Measurements from ENCODE around the gene TMEM43.
"Not testable (repeated sequence)": the region's sequence is repeated elsewhere in the genome, so short reads cannot be mapped to it uniquely, and the experiment has no call there.

TMEM43 gene

DNA sequence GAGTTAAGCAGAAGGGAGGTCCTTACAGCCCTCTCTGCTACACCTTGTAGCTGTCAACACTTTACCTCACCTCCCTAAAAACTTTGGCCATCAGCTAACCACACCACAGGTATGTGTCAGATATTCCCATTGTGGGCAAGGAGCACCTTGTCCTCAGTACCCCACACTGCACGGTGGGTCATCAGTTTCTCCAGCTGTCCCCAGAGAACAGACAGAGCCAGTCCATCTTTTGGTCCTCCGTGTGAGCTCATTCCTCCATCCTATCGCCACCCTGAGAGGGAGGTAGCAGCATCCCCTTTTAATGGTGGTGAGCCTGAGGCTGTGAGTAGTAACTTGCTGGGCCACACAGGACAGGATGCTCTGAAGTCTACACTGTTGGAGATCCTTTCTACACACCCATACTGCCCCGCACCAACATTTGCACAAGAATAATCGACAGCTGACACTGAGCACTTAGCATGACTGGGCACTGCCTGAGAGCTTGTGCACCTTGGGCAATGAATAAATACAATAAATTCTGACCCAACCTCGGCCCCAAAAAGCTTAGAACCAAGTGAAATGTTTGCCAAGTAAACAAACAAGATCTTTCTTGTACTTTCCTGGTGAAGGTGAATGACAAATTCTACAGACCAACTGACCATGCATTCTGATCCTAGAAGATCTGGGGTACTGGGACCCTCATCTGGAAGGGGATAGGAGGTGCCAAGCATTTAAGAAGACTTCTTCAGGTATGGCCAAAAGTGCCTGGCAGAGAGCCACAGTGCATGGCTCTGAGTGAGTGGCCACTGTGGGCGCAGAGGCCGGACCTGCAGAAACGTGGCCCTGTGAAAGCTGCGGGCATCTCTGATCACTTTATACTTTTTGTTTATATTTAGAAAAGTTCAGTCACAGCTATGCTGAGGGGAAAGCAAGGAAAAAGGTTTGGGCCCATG, 7.1 kb upstream of the TMEM43 start:
- TF ChIP-seq POLR2A (IDR thresholded peaks at IDR 0.05; ENCODE audit: low read depth, low read length), result no peak
- DNase-seq (ENCODE audit: insufficient read length, low spot score) (no peak), FAIRE-seq (no peak)

DNA sequence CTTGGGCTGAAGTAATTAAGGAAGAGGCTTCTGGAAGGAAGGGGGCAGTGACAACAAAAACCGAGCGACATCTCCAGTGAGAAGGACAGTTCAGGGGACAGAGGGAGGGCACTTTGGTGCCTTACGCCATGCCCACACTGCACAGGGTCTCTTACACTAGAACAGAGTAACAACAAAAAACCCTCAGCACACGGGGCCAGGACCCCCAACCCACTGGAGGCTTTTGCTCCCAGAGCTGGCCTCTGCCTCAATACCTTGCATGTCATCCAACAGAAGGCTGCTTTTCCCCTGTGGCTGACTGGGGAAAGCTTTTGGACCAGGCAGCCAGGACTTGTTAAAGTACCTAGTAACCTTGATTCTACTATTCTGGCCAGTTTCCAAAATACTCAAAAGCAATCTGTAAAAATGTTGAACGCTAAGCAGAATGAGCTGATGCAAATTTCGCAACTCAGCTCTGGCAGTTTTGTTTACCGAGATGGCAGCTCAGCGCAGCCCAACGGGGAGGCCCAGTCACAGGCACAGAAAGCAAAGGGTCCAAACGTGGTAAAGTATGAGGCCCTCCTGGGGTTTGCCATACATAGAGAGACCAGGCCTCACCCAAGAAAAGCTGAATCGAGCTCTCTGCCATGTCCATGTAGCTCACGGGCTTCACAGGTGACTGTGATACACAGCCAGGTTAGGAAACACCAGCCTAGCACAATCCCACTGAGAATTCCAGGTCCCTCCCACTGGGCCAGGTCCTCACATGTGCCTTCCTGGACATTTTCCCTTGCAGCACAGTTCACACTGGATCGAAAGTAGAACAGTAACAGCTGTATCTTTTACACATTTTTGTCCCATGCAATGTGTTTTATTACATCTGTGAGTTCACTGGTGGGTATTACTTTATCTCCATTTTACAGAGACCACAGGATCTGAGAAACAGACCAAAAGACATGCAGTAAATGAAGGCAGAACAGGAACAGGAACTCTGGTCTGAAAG, 6.2 kb upstream of the TMEM43 start:
- TF ChIP-seq POLR2A (IDR thresholded peaks at IDR 0.05; ENCODE audit: low read depth, low read length), result no peak
- no peak for FAIRE-seq
- no peak for DNase-seq (ENCODE audit: insufficient read length, low spot score)

DNA sequence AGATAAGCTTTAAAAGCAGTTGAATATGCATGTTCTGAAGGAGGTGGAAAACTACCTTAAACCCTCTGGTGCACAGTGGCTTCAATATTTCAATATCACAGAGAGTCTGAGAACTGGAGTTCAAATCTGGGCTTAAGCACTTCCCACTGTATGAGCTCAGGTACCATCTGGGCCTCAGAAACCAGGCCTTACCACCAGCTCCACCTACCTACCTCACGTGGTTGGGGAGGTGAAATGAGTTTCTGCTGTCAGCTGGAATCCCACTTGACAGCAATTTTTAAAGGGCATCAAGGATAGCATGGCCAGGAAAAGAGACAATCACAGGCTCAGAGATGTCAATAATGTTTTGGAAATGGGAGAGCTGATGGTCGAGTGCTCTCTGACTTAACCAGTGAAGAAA, 5.2 kb upstream of the TMEM43 start:
- no peak for TF ChIP-seq POLR2A (IDR thresholded peaks at IDR 0.05; ENCODE audit: low read depth, low read length)
- no peak for DNase-seq (ENCODE audit: insufficient read length, low spot score)
- FAIRE-seq, result no peak

DNA sequence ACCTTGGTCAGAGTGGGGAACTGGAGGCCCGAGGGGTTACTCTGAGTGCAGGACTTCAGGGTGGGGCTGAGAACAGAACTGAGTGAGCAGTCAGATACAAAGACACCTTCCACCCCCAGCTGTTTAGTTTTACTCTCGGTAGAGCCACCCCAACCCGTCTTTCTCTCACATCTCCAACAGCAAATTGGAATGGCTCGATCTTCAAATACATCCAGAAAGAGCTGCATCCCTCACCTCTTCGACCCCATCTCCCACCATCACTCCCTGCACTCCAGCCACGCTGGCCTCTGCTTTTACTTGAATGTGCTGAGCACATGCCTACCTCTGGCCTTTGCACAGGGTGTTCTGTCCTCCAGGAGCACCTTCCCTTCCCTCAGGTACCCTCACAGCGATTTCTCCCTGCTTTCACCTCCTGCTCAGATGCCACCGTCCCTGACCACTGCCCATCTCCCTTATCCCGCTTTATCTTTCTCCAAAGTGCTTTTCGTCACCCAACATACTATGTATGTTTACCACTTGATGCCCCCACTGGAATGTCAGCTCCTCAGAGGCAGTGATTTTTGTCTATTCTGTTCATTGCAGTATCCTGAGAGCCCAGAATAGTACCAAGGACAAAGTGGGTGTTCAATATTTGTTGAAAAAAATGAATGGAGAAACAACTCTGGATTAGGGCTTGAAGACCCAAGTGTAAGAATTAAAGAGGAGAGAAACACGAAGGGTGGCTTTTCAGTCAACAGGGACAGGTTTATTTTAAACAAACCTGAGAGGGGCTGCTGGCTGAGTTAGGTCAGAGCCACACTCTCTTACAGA, 4.5 kb upstream of the TMEM43 start:
- DNase-seq (ENCODE audit: insufficient read length, low spot score) (no peak), FAIRE-seq (no peak)
- TF ChIP-seq POLR2A (IDR thresholded peaks at IDR 0.05; ENCODE audit: low read depth, low read length), result no peak

DNA sequence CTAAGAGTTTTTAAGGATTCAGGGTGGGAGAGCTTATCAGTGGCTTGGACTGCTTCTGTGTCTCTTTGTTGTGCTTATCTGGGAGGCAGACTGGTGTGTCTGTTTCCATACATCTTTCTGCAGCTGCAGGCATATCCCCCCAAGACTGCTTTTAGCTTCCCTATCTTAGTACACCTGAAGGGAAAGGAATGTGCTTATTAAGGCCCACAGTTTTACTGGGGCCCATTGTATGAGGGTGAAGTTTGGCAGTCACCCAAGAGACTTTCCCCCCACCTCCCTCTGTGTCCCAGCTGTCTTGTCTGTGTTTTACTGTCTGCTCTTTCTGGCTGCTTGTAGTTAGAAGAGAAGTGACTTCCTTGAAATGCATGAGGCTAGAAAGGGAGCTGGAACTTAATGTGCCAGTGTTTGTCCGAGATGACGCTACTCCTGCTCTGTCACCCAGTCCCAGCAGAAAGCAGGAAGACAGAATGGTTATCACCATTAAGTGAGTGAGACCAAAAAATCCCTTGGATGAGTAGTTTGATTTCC, 3.9 kb upstream of the TMEM43 start:
- DNase-seq (ENCODE audit: insufficient read length, low spot score); FAIRE-seq: not testable (repeated sequence)

DNA sequence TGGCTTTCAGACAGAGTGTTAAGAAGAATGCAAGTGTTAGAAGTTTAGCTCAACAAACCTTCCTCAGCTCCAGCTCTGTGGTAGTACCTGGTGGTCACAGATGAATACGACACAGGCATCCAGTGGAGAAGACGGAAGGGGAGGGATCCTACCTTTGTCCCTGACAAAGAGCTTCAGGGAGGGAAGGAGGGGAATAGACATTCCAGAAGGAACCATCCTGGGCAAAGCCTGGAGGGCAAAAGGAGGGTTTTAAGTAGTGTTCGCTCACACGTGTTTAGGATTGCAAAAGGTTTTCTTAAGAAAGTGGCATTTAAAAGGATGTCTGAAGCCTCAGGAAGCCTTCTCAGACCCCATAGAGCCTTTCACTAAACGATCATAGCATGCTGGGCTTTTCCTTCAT, 3.0 kb upstream of the TMEM43 start:
- TF ChIP-seq POLR2A (IDR thresholded peaks at IDR 0.05; ENCODE audit: low read depth, low read length), result no peak
- no peak for FAIRE-seq
- no peak for DNase-seq (ENCODE audit: insufficient read length, low spot score)

DNA sequence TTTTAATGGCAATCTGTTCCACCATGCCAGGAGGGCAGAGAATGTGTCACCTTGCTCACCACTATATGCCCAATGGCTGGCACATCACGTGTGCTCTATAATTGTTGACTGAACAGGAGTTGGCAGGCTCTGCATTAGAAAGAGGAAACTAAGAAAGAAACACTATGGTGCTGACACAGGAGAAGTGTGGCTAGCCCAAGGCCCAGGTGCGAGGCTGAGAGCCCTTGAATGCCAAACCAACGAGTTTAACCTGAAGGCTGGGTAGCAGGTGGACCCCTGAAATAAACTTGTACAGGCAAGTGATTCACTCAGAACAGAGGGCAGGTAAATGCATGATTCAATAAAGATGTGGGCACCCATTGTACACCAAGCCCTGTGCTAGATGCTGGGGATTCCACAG, 2.6 kb upstream of the TMEM43 start:
- TF ChIP-seq POLR2A (IDR thresholded peaks at IDR 0.05; ENCODE audit: low read depth, low read length), result no peak
- FAIRE-seq (no peak), DNase-seq (ENCODE audit: insufficient read length, low spot score) (no peak)

DNA sequence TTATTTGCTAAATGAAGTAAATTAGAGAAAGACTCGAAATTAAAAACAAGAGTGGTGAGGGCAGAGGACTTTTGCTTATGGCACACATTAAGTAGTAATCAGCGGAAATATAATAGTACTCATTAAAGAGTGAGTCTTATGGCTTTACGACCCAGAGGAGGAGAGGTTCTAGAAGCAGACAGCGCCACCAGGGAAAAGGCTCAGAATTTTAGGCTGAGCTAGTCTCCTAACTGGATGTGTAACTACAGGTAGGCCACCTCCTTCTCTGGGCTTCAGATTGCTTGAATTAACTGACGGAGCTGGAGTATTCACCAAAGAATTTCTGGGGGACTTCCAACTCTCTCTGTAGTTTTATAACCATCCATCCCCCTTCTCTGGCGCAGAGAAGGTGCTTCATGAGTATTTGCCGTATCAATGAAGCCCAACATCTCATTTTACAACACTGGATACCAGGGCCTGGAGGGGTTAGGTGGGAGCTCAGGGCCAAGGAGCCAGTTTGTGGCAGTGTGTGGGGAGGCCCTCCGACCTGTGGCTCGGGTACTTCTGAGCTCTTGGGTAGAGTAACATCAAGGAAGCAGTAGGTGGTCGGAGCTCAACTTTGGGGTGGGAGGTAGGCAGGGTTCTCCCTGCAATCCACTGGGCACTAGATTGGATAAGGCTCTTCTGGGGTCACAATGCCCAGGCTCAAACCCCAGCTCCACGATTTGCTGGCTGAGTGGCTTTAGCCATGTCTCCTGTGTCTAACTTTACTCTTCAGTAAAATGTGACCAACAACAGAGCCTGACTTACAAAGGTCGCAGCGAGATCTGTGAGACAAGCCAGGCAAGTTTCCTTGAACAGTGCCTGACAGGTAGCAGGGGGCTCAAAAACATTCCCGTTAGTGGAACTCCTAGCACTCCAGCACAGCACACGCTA, 1.3 kb upstream of the TMEM43 start:
- DNase-seq (ENCODE audit: insufficient read length, low spot score) (no peak), FAIRE-seq (no peak)
- TF ChIP-seq POLR2A (IDR thresholded peaks at IDR 0.05; ENCODE audit: low read depth, low read length), result no peak

DNA sequence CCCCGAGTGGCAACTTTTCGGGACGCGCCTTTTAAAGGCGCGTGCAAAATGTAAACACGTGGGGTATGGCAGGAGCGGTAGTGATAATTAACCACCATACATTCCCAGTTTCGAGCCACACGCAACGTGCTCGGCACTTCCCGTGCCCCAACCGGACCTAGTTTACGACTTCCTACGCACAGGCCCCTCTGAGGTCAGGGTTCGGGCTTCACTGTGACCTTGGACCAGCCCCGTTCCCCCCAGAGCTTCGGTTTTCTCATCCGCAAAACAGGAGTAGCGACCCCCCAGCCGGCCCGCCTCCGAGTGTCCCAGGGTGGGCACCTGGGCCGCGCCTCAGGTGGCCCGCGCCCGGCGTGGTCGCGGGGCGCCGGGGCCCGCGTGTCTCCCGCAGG, 633 bp upstream of the TMEM43 start:
- FAIRE-seq (no peak), DNase-seq (ENCODE audit: insufficient read length, low spot score) (no peak)
- TF ChIP-seq POLR2A (IDR thresholded peaks at IDR 0.05; ENCODE audit: low read depth, low read length), result no peak

DNA sequence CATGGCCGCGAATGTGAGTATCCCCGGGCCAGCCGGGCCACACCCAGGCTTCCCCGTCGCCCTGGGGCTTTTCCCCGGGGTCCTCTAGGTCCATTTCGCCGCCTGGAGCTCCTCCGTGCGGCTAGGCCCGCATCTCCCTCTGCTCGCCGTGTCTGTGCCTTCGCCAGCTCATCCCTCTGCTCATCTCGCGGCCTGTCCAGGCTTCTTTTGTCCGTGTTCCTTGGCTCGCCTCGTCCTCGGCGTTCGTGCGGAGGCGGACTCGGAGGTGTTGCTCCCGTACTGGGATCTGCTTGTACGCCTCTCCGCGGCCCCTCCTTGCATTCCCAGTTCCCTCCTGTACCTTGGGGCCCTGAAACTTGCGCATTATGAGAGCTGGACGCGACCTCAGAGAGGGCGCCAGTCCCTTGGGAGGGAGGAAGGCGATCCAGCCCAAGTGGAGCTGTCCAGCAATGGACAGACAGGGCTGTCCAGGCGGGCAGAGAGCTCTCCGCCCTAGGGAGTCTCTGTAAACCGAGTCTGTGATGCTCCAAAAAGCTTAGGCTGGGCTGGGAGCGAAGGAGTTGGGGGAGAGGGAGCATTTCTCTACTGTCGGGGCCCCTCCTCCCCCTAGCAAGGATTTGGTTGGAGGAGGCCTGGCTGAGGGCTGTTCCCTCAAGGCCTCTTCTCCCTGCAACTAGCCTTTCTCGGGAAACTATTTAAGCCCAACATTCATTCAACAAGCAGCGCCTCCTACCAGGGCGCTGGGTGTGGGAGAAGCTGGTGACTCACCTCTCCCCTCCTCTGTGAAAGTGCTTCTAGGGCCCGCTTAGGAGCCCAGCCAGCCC, 553 bp downstream of the TMEM43 start:
- FAIRE-seq (no peak), DNase-seq (ENCODE audit: insufficient read length, low spot score) (peak; percentile 86)
- peak; percentile 34; the same call in 1 of the 2 replicates for TF ChIP-seq POLR2A (IDR thresholded peaks at IDR 0.05; ENCODE audit: low read depth, low read length)

DNA sequence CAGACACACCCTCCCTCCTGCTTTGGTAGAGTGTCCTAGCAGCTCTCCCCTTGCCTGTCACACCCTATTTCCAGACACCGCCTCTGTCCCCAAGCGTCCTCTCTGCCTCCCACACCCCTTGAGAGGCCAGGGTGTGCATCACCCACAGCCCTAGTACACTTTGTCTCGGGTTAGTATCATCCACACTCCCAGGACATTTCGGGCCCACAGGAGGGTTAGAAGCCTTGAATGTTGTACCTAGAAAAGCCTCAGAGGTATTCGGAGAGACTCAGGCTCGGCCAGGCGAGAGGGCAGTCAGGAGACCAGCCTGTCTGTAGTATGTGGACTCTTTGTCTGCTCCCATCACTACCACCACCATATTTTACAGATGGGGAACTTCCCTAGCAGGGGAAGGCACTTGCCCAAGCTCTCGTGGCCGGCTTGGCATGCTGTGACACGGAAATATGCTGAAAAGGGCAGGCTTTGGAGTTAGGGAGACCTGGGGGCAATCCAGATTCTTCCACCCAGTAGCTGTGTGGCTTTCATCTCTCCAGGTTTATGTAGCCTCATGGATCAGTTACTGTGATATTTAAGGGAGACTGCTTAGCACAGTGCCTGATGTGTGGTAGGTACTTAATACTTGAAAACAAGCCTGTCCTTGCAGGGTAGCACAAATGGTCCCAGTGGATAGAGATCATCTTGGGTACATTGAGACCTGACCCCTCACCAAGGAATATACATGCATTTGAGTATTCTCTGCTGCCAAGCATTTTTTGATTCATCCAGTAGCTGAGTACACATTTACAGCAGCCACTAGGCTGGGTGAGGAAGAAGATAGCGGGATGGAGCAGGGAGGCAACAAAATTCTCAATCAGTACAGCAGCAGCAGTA, 1.4 kb downstream of the TMEM43 start:
- DNase-seq (ENCODE audit: insufficient read length, low spot score) (no peak), FAIRE-seq (no peak)
- TF ChIP-seq POLR2A (IDR thresholded peaks at IDR 0.05; ENCODE audit: low read depth, low read length), result no peak
